Prostate gland (tissue), 2 donors: Measurements from ENCODE around the gene SIGLEC5.

Experiments used
- POLR2A ChIP-seq: fragments of 450-650 bp; IDR thresholded peaks from one replicate; pipeline ENCODE4 v1.6.1; 2016; ENCODE audit warnings: antibody characterized with exemption, mild to moderate bottlenecking
- POLR2AphosphoS5 ChIP-seq: sonication (generic); formaldehyde crosslinking; IDR thresholded peaks from one replicate; pipeline ENCODE4 v1.6.1; 2017; ENCODE audit warnings: antibody characterized with exemption
- TF ChIP-seq, protein P1 (sequence below), 4 experiments: fragments of 200-600 bp in 2 of 4; fragments of 450-650 bp in 2 of 4; sonication (generic) in 2 of 4; IDR thresholded peaks; 1 replicate in 3 of 4; 2 replicates in 1 of 4; pipeline ENCODE4 v1.5.1; 2016 to 2019; ENCODE audit warnings: antibody characterized with exemption in 4 of 4, mild to moderate bottlenecking in 2 of 4, moderate library complexity in 2 of 4

DNA sequence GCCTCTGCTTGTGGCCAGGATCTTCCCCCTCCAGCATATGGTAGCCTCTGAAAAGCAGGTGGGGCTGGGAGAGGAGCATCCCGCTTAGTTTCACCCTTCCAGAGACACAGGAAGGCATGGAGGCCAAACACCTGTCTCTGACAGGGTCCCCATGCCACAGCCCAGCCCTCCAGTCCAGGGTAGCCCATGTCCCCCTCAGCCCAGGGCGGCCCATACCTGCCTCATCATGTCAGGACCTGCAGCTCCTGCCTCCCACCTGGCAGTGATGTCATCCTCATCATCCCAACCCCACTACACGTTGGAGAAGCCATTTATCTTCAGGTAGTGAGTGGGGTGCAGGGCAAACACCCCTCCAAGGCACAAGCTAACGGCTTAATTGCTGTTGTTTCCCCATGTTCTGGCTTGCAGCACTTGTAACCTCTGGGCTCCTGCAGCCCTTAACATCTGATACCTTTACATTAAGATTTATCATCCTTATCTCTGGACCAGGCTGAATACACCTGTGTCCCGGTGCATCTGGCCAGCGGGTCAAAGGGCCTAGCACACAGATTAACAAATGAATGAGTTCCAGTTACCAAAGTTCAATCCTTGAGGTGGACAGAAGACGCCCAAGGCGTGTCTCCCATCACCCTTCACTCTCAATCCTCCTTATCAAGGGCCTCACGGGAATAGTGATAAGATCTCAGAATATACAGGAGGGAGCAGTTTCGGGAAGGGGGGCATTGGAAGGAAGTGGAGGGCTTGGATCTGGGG, 36.9 kb downstream of the SIGLEC5 start:
- TF ChIP-seq, protein P1, sequence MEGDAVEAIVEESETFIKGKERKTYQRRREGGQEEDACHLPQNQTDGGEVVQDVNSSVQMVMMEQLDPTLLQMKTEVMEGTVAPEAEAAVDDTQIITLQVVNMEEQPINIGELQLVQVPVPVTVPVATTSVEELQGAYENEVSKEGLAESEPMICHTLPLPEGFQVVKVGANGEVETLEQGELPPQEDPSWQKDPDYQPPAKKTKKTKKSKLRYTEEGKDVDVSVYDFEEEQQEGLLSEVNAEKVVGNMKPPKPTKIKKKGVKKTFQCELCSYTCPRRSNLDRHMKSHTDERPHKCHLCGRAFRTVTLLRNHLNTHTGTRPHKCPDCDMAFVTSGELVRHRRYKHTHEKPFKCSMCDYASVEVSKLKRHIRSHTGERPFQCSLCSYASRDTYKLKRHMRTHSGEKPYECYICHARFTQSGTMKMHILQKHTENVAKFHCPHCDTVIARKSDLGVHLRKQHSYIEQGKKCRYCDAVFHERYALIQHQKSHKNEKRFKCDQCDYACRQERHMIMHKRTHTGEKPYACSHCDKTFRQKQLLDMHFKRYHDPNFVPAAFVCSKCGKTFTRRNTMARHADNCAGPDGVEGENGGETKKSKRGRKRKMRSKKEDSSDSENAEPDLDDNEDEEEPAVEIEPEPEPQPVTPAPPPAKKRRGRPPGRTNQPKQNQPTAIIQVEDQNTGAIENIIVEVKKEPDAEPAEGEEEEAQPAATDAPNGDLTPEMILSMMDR (IDR thresholded peaks at IDR 0.05), result no peak
- no peak for TF ChIP-seq POLR2A
- TF ChIP-seq POLR2AphosphoS5, result no peak
